T-helper 1 cell (primary cell): ENCODE measurements around the gene CACNA2D3.
"Not testable (repeated sequence)": the region's sequence is repeated elsewhere in the genome, so short reads cannot be mapped to it uniquely, and the experiment has no call there.

ENCODE experiments used
- DNase-seq, 5 donors: peaks; one replicate each; pipeline ENCODE4 v3.0.0-alpha.2; 2012 to 2020

Gene CACNA2D3

DNA sequence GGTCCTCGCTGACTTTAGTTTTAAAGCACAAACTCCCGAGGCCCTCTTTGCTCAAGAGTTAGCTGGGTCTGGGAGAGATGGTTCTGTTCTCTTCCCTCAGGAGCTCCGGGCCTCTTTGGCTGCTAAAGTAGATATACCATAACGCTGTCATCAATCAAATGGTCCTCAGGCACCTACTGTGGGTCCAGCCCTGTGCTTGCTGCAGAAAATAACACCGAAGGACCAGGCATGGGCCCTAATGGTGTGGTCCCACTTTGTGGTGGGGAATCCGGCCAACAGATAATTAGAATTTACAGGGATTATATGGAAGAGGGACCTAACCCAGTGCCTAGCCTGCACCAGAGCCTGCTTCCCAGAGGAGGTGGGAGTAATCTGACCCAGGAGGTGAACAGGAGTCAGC, 458.1 kb downstream of the CACNA2D3 start:
- no peak for DNase-seq

DNA sequence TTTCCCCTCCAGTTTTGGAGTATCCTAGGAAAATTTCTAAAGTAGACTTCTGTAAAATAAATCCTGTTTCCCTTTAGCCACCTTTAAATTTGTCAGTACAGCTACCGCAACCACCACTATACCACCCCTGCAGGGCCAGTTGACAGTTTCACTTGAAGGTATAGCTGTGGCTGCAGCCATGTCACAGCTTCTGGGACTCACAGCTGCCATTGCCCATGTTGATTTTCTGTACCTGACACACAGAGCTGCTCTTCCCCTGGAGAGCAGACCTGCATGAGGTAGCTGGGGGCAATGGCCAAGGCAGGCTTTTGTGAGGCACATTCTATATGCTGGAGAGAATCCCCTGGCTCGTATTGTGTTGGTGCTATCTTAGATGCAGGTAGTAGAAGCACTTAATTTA, 460.1 kb downstream of the CACNA2D3 start:
- DNase-seq = no peak

DNA sequence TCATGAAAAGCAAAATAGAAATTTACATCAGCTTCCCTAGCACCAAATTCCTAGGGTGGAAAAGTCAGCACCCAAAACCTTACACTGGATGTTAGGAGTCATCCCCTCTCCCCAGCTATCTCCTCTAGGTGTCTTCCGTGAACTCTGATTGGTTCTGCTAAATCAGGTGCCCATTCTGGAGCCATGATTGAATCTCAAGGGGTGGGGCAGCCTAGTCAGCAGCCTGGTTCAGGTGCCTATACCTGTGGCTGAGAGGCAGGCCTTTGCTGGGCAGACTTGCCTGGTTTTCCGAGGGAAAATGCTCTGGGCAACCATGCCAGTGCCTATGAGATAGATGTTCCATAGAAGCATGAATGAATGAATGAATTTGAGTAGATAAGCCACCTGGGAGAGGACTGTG, 468.8 kb downstream of the CACNA2D3 start:
- DNase-seq = no peak

DNA sequence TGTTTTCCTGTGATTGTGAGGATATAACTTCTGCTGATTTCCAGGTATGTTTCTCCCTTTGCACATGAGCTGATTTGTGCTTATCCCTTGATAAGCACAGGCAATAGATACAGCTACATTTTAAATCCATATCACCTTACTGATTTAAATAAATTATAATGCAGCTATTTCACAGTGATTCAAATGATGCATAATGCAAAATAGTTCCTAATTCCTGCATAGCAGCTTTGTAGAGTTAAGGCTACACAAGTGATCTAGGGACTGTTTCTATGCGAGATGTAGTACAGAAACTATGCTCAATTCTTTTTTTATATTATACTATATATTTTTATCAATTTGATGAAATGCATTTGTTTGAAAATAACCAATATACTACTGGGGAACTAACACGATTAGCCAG, 471.3 kb downstream of the CACNA2D3 start:
- no peak for DNase-seq

DNA sequence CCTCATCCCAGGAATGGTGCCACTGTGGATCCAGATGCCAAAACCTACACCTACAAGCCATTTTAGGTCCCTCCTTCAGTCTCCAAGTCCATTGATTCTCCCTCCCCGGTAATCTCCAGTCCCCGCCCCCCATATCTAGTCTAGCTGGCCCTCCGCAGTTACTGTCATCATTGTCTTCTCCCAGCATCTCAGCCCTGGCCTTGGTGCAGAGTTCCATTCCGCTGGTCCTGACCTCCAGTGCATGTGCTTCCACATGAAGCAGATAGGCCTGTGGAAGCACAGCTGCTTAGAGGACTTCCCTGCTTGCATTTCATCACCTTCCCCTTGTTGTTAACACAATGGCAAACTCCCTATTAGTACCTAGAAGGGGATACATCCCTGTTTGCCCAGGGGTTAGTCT, 473.7 kb downstream of the CACNA2D3 start:
- no peak for DNase-seq

DNA sequence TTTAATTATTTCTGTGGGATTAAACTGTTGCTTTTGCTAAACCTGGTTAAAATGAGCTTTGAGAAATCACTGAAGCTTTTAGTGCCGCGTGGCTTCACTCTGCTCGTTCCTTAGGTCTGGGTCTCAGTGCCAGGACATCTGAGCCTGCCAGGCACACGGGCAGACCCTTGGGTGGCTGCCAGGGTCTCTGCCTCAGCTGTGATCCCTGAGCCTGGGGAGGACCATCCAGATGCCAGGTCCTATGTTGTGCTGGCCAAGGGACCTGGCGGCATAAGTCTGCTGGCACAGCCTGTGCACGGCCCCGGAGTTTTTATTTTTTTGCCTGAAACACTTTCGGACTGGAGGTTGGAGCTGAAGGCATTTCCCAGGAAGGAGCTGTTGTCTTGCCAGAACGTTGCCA, 477.4 kb downstream of the CACNA2D3 start:
- no peak for DNase-seq

DNA sequence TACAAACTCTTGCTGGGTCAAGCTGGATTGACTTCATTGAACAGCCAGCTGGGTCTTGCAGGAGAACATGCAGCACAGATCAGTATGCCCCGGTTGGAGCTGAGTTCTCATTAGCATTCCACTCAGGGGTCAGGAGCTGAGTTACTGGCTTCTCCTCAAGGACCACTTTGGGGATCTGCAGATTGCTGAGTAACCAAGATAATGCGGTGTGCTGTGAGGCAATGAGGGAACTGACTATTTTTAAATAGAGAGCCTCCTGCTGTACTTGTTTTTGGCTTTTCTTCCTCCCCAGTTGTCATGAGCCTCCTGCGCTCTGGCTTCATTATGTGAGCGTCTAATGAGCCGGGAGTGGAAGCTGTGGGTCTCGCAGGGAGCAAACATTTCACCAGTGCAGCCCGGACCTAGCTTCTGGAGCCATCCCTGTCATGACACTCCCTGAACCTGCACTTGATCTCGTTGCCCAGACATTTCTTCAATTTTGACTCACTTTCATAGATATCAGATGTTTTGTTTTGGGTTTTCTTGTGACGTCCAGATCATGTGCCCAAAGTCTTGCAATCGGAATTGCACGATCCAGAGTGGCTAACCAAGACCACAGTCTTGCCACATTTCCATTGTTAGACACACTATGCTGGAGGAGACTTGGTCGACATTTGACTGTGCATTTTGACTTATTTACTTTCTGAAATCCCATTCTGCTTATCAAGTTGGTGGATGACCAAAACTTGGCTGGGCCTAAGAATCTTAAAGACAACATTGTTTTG, 478.3 kb downstream of the CACNA2D3 start:
- no peak for DNase-seq

DNA sequence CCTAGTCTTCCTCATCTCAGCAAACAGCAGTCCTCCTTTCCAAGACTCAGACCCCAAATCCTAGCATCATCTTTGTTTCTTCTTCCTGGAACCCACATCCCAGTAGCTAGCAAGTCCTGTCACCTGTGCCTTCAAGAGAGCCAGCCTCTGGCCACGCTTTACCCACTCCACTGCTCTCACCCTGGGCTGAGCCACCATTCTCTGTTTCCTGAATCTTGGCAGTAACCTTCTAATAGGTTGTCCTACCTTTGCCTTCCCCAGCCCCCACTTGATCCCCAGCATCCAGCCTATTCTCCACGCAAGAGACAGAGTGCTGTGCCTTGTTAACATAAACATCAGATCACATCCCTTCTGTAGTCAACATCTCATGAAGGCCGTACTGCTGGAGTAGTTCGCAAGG, 482.1 kb downstream of the CACNA2D3 start:
- DNase-seq = no peak

DNA sequence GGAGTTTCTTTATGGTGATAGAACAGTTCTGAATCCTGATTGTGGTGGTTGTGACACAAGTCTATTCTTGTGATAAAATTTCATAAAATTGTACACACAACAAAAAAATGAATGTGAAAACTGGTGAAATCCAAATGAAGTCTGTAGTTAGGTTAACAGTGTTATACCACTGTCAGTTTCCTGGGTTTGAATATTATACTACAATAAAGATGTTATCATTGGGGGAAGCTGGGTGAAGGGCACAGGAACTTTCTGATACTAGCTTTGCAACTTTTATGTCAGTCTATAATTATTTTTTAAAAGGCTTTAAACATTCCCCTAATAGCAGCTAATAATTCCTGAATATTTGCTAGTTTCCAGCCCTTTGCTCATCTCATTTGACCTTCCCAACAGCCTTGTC, 485.7 kb downstream of the CACNA2D3 start:
- DNase-seq = no peak

DNA sequence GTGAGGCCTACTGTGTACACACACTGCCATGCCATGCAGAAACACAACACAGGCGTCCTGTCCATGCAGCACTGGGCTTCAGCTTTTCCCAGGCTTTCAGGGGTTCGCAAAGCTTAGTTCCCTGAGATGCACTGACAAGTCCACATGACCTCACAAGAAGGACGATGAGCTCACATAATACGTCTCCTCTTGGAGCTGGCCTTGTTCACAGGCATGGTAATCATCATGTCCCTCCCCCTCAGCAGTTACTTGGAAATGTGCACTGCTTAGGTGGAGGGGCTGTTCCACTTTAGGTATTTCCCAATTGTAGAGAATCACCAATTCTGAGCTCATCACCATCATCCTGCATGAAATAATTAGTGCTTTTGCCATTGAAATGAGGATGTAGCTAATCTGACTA, 496.7 kb downstream of the CACNA2D3 start:
- DNase-seq = no peak

DNA sequence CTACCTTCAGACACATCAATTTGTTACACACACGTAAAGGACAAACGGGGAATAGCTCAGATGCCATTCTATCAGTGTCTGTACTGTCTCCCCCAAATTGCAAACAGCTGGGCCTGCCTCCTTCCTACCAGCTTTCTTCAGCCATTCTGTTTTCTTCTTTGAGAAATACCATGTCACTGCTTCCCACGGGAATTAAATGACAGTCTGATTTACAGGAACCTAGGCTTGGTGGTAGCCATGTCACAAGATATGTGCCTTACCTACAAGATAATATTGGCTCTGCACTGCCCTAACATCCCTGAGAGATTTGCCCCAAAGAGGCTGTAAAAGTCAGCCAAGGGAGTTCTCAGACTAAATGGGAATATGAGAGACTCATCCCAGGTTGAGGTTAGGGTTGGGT, 497.2 kb downstream of the CACNA2D3 start:
- no peak for DNase-seq

DNA sequence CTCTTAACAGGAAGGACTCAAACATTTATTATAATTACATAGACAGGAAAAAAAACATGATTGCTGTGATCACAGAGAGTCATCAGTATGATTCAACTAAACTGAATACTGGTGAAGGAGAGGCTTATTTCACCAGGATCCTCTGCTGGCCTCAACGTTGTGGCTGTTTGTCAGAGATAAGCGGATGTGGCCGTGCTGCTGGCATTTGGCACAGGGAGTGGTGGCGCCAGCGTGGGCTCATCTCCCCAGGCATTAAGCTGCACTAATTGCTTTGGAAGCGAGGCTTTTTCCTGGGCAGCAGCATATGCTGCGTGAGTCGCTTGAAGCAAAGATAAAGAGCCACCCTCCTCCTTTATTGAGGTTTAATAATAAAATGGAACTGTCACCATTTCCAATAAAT, 498.8 kb downstream of the CACNA2D3 start:
- no peak for DNase-seq

DNA sequence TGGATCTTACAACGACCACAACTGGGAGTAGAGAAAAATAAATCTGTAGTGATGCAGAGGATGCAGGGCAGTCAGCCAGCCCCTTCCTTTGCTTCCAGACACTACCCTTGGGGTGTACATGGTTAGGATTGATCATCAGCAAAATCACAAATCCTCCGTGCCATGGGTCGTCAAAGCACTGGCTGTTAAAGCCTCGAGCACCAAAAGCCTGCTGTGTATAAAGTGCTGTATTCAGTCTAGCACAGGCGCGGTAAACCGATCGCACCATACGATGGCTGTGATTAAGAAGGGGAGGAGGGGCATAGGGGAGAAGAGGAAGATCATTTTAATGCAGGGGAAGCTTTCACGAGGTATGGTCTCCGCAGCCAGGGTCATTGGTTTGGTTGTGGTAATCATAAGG, 500.3 kb downstream of the CACNA2D3 start:
- no peak for DNase-seq

DNA sequence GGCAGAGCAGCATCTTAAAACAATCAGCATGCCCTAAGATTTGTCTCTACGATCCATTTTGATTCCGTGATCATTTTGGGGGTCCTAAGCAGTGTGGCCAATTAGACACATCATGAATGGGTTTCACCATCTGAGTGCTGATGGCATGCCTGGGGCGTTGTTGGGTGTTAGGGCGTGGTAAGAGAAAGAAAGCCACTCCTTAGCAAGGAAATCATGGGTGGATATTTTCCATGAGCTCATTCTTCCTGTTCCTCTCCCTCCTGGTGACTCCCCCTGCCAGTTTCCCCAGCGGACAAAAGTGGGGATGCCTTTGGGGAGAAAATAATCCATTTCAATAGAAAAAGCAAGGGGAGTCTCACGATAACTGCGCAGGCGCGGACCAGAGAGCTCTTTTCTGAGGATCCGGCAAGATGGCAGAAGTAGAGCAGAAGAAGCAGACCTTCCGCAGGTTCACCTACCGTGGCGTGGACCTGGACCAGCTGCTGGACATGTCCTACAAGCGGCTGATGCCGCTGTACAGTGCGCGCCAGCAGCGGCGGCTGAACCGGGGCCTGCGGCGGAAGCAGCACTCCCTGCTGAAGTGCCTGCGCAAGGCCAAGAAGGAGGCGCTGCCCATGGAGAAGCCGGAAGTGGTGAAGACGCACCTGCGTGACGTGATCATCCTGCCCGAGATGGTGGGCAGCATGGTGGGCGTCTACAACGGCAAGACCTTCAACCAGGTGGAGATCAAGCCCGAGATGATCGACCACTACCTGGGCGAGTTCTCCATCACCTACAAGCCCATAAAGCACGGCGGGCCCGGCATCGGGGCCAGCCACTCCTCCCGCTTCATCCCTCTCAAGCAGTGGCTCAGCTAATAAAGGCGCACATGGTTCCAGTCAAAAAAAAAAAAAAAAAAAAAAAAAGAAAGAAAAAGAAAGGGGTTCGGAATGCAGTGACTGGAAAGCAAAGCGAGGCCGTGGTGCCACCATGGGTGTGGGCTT, 503.7 kb downstream of the CACNA2D3 start:
- no peak for DNase-seq

DNA sequence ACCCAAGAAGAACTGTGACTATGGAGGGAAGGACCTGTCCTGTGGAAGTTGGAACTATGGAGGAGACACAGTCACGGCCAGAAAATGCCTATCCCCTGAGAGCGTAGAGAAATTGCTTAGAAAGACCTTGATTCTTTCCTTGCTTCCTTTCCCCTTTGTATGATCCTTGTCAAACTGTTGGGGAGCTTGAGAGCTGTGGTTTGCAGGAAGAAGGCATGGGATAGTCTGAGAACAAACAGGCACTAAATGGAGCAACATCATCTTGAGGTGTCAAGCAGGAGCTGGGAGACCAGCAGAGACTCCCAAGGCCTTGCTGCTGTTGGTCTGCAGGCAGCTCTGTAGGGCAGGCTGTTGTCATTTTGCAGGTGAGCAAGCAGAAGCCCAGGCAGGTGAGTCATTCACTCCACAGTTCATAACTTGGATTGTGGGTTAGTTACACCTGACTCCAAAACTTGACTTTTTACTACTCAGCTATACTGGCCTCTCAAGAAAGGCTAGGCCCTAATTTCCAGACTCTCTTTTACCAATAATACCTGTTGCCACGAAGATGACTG, 506.6 kb downstream of the CACNA2D3 start:
- no peak for DNase-seq

DNA sequence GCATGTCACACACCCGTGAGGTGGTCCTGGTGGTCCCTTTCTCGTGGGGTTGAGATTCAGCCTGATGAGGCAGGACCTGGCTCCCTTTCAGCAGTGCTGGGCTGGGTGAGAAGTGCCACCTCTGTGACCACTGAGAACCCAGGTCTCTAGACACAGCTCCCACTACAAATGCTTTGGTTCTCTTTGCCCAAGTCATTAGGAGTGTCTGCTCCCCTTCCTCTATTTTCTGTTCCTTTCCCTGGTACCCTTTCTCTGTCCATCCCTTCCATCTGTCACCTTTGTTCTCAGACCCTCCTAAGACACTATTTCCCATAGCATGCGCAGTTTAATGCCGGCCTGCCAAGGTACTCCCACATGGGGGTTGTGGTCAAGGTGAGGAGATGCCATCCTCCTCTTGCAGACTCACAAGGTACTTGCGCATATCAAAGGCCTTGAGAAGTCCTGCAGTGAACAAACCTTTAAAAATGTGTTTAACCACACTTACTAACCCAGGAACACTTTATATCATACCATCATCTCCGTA, 507.8 kb downstream of the CACNA2D3 start:
- DNase-seq = no peak

DNA sequence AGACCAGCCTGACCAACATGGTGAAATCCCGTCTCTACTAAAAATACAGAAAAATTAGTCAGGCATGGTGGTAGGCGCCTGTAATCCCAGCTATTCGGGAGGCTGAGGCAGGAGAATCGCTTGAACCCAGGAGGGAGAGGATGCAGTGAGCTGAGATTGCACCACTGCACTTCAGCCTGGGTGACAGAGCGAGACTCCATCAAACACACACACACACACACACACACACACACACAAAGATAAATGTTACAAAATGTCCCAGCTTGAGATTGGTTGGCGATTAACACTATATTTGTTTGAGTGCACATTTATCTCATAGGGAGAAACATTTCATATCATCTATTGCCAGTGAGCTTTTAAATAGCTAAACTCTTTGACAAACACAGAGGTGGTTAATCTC, 508.6 kb downstream of the CACNA2D3 start:
- not testable (repeated sequence) for DNase-seq

DNA sequence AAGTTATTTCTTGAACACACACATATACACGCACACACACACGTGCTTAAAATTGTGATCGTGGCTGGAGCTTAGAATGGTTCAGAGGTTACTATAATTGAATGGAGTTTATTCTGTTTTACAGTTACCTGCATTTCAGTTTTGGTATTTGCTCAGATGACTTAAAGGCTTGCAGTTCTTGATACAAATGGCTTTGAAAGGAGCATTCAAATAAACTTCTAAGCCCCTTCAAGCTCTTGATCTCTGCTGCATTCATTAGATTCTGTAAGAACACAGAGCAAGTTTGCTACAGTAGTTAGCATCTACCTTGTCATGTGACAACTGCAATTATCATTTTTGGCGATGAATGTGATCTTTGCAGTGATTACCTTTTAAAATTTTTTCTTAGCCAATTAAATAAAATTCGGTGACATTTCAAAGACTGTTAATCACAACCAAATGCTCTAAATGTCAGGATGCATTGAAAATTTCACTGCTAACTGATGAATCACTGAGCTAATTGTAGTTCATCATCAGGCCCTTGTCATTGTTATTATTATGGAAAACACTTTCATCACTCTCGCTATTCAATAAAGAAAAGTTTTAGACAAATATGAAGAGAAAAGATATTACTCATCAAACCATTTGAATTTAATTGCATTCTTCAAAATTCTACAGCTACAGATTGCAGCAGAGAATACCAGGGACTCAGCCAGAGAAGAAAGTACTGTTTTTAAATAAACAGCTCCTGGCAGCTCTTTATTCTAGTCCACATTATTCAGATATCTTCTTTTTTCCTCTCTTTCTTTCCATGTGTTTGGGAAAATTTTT, 509.4 kb downstream of the CACNA2D3 start:
- DNase-seq = no peak

DNA sequence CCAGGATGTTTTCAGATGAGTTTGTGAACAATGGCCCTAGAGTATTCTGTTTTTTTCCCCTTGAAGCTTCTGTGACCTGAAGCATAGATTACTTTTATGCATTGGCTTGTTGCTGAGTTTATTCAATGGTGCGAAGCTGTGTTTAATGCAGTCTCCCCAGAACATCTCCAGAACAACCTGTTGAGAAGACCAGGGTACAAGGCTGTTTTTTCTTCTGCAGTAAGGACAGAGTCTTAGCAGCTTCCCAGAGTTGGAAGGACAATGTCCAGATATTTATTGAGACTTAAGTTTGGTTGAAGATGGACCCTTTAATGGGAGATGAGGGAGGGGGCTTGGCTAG, 509.9 kb downstream of the CACNA2D3 start:
- no peak for DNase-seq

DNA sequence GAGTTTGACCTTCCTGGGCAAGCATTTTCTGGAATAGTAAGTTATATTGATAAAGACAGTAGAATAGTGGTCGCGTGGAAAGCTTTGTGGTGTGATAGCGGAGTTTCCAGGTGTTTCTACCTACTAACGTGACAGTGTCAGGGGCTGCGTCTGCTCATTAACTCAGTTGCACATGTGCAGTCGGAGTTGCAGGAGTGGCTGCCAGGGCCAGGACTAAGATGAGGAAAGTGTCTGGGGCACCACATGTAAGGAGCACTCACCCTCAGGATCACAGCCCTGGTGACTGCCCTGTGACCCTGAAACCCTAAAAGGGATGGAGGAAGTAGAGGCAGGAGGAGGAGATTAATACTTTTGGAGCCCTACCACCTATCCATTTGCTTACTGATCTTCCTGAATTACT, 510.5 kb downstream of the CACNA2D3 start:
- no peak for DNase-seq

DNA sequence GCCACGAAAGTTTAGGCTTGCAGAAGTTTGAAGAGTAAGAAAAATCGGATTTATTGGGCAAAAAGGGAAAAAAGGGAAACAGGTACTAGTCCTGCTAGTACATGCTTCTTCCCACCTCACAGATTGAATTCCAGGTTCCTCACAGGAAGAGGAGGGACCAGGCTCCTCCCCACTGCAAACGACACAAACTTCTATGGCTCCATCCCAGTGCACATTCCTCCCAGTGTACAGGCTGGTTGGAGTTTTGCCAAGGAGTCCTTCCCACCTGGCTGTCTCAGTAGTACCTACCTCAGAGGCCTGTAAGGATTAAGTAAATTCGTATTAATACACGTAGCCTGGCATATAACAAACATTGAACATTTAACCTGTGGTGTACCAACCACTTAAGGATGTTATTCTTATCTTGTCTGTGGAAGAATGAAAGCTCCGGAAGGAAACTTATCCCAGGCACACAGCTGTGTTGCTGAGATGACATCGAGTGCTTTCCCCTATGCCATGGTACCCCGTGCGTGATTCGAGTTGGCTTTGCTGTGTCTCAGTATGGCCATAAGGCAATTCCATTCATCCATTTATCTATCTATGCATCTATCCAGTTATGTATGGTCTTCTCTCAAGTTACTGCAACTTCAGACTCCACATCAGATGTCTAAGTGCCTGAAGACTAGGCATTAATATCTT, 511.2 kb downstream of the CACNA2D3 start:
- no peak for DNase-seq

DNA sequence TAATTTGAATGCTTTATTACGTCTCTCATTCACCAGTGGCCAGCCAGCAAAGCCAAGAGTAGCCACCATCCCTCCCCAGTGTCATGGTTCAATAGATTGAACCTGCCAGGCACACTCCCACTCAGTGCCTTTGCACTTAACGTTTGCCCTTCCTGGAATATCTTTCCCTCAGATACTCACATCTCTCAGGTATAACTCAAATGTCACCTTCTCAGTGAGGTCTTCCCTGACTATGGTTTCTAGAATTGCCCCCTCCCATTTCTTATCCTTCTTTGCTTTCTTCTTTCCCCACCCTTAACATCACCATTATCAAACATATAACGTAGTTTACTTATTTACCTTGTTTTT, 511.7 kb downstream of the CACNA2D3 start:
- DNase-seq = no peak
